Hematopoietic multipotent progenitor cell (in vitro differentiated cells): ENCODE measurements around the gene TMEM109. TPM values are rescaled to one million over a fixed set of nuclear protein-coding genes. Genes with fewer than 3 reads are reported as not detected.

Experiments used
- DNase-seq, 3 donors: peaks; one replicate each; pipeline ENCODE4 v3.0.0-alpha.2; 2011 to 2015; ENCODE audit warnings: low read depth in 2 of 3, low spot score in 2 of 3
- total RNA-seq: library from RNA; depleted of rRNA; stranded (reverse); fragments of >200 nt; gene quantifications from one replicate; pipeline ENCODE4 v1.2.3, GENCODE V29; 2012

Gene TMEM109
- total RNA-seq, 1 donor: 40.4 TPM

GRCh38 chr11:60939301-60939700 is 25.3 kb downstream of the TMEM109 start:
- no peak for DNase-seq

GRCh38 chr11:60939855-60940254 is 25.9 kb downstream of the TMEM109 start:
- DNase-seq: no peak

DNA sequence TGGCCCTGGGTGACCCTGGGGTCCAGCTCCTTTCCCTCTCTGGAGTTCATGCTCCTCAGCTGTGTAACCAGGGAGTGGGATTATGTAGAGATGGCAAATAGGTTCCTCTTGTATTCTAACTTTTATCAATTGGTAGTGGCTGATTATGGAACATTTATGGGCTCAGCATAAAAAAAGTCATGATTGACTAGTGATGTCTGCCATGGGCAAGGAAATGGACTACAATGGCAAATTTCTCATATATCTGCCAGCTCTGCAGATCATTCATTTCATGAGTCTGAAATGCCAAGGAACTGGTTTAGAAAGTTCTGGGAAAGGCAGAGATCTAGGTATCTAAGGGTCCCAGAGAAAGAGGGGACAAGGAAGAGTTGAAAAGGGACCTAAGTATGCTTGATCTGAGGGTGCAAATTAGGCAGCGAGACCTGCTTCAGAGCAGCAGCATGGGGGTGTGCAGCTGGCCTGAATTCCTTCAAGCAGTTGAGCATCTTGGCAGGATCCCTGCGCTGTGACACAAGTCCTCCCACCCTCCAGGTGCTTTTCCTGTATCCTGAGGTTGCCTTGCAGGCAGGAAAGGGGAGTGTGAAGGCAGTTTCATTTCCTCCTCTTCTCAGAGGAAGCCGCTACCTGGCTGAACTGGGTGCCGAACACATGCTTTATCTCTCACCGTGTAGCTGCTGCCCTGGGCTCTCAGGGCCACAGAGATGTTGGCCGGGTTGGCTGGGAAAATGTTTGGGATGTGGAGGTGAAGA is 27.6 kb downstream of the TMEM109 start:
- DNase-seq: no peak

DNA sequence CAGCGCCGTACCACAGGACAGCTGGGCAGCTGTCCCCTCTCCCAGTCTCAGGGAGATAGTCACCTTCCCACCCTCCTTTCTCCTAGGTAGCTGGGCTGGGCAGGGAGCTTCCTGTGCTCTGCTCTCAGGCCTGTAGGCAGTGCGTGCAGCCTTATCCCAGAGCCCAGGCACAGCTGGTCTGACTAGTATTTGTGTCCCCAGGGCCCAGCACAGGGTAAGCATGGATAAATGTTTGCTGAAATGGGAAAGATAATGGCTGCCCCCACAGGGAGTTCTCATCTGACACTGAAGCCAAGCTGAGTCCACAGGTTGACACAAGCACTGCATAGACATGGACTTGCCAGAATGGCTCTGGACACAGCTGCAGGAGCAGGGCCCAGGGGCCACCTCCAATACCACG is 28.3 kb downstream of the TMEM109 start:
- DNase-seq: no peak

GRCh38 chr11:60942970-60943565 is 29.1 kb downstream of the TMEM109 start:
- no peak for DNase-seq

GRCh38 chr11:60944490-60945294 is 30.7 kb downstream of the TMEM109 start:
- peak in 1 of 3 donors; percentile 51 for DNase-seq

DNA sequence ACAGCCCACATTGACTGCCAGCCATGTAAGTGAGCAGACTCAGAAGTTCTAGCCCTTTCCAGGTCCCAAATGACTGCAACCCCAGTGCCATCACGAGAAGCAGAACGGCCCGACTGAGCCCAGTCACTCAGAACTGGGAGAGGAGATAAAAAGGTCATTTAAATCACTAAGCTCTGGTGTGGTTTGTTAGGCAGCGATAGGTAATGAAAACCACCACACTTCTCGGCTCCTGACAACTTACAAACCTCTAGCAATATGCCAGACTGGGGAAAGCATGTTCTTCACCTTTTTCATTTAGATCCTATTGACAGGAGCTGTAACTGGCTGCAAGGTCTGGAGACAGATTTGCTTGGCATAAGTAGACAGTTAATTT is 31.3 kb downstream of the TMEM109 start:
- DNase-seq: no peak

GRCh38 chr11:60946601-60947264 is 32.8 kb downstream of the TMEM109 start:
- no peak for DNase-seq

- no peak for DNase-seq
Observed at GRCh38 chr11:60947700-60948099, 33.7 kb downstream of the TMEM109 start.

- DNase-seq: no peak
Observed at GRCh38 chr11:60948250-60948649, 34.3 kb downstream of the TMEM109 start.

DNA sequence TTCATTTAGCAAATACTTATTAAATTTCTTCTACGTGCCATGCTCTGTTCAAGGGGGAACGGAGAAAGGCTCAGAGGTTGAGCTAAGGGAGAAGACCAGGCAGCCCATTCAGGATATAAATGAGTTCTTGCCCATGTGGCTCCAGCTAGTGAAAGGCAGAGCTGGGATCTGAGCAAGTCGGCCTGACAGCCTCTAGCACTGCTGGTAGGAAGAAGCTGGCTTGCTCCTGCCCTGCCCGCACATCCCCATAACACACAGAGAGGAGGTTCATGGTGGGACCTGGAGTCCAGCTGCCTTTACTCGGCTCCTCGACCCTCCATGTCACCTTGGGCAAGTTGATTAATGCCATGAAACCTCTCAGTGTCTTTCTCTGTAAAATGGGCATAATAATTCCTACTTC is 36.1 kb downstream of the TMEM109 start:
- DNase-seq: no peak

- no peak for DNase-seq
Observed at GRCh38 chr11:60950933-60951605, 37.1 kb downstream of the TMEM109 start.

DNA sequence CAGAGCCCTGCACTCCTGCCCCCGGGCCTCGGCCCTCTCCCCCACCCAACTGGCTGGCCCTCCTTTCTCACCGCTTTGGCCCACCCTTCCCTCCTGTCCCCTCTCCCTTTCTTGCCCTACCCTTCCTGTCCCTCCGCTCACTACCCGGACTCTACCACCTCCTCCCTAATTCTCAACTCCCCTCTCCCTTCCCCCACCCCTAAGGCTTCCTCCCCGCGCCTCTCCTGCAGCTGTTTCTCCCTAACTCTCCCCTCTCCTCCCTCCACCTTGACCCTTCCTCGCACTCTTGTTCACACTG is 37.6 kb downstream of the TMEM109 start:
- no peak for DNase-seq

DNA sequence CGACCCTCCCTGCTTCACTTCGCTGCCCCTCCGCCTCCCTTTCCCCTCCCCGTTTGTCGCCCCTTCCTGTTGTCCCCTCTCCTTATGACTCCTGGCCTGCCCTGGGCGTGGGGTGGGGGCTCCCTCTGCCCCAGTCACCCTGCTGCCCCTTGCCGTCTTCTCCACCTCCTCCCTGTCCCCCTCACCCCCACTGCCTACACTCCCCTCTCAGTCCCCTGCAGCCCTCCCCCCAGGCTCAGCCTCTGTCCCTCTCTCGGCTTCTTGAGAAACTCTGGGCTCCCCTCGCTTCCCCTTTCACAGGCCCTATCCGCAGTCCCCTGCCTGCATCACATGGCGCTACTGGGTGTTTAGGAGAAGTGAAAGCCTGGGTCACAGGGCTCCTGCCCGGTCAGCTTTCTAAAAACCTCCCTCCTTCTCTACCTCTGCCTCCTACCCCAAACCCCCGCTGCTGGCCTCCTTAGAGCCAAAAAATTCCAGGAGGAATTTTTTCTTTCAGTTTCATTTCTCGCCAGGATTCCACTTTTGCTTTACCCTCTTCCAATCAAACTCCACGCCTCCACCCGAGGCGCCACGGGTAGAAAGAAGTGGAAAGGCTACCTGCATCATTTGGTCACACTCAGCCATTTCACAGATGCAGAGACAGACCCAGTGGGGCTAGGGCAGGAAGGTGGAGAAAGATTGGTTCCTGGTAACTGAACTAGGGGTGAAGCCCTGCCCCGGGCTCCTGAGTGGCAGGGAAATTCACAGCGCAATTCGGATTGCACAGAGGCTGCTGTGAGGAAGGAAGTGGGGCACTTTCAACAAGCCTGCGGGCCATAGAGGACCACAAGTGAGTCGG is 38.2 kb downstream of the TMEM109 start, which contains the start of gene SLC15A3:
Gene SLC15A3 (minus strand): TSS at position 273 of the 838 bp plus-strand sequence. CDS start 625 bp downstream, outside the sequence.
- DNase-seq: peak in 2 of 3 donors; percentile 73 to 89

DNA sequence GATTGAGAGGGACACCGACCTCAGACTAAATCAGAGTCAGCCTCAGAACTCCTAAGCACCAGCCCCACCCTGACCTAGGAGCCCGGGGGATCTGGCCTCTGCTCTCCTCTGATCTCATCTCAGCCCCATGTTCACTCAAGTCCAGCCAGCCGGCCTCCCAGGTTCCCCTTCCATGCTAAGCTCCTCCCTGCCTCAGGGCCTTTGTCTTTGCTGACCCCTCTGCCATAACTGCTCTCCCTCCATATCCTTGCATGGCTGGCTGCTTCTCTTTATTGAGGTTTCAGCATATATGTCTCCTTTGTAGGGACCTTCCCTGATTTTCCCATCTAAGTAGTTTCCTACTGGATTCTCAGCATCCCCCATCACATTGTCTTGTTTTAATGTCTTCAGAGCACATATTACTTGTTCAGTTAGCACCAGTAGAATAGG is 38.8 kb downstream of the TMEM109 start:
- no peak for DNase-seq

GRCh38 chr11:60953781-60954180 is 39.8 kb downstream of the TMEM109 start:
- peak in 1 of 3 donors; percentile 31 for DNase-seq

GRCh38 chr11:60954421-60954820 is 40.5 kb downstream of the TMEM109 start:
- DNase-seq: peak in 1 of 3 donors; percentile 47

GRCh38 chr11:60955571-60955970 is 41.6 kb downstream of the TMEM109 start:
- peak in 1 of 3 donors; percentile 38 for DNase-seq

- no peak for DNase-seq
Observed at GRCh38 chr11:60957188-60957587, 43.2 kb downstream of the TMEM109 start.

DNA sequence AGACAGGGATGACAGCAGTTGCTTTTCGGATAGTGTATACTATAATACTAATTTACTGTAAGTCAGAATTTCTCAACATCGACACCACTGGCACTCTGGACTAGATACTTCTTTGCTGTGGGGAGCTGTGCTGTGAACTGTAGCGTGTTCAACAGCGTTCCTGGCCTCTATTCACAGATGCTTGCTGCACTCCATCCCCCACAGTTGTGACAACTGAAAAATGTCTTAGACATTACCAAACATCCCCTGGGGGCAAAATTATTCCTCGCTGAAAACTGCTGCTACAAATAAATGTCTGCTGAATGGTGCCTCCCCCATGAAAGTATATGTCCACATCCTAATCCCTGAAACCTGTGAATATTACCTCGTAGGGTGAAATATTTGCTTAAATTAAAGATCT is 45.5 kb downstream of the TMEM109 start:
- DNase-seq: no peak
